Panc1 (cell line): ENCODE results near the gene KCNK10. TPM values are rescaled to one million over a fixed set of nuclear protein-coding genes. Genes with fewer than 3 reads are reported as not detected.

Experiments
- ATAC-seq: fragments of 200-7000 bp; cut with Tn5 transposase; 2 replicates; pipeline ENCODE4 v1.9.1; 2020; ENCODE audit warnings: mild to moderate bottlenecking, moderate library complexity
- BruUV-seq: library from RNA; stranded (reverse); fragments of 400-500 nt; replicated peaks from 2 replicates; lab custom pipeline; 2021; lab: Mats Ljungman, UMichigan
- CTCF ChIA-PET: fragments of 300-600 bp; sonication (Branson Sonifier 250); formaldehyde crosslinking; loops from one replicate; lab custom pipeline; 2022; ENCODE audit warnings: antibody characterized with exemption; lab: Charles Lee
- POLR2A ChIA-PET: fragments of 300-600 bp; sonication (Branson Sonifier 250); formaldehyde crosslinking; loops from one replicate; lab custom pipeline; 2022; ENCODE audit warnings: antibody characterized with exemption; lab: Charles Lee
- DNase-seq: peaks from one replicate; pipeline ENCODE4 v3.0.0-alpha.2; 2010; ENCODE audit warnings: low read depth, low spot score
- H3K27ac ChIP-seq: 2 replicates; pipeline ENCODE4 v1.5.1; 2011; ENCODE audit warnings: mild to moderate bottlenecking, low read length, inconsistent platforms
- H3K27me3 ChIP-seq: fragments of 200-500 bp; sonication (Bioruptor generic); 2 replicates; pipeline ENCODE4 v1.6.0; 2014; ENCODE audit warnings: low read length, inconsistent platforms; ENCODE audit not compliant: control insufficient read depth, insufficient read depth
- H3K36me3 ChIP-seq: fragments of 200-500 bp; sonication (Bioruptor generic); 2 replicates; pipeline ENCODE4 v1.5.1; 2014; ENCODE audit warnings: inconsistent platforms, mild to moderate bottlenecking, low read length, moderate library complexity; ENCODE audit not compliant: control insufficient read depth, insufficient read depth
- H3K4me1 ChIP-seq: 2 replicates; pipeline ENCODE4 v1.5.1; 2011; ENCODE audit warnings: inconsistent platforms, mild to moderate bottlenecking, low read length, moderate library complexity; ENCODE audit not compliant: control insufficient read depth, insufficient read depth
- H3K4me3 ChIP-seq, 2 experiments: 2 replicates each; pipeline ENCODE4 v1.5.1; 2011 to 2012; ENCODE audit warnings: low read depth in 2 of 2, low read length in 2 of 2, mild to moderate bottlenecking in 2 of 2, inconsistent platforms in 1 of 2, moderate library complexity in 1 of 2
- H3K9me3 ChIP-seq: fragments of 200-500 bp; sonication (Bioruptor generic); 2 replicates; pipeline ENCODE4 v1.5.1; 2014; ENCODE audit warnings: low read depth, mild to moderate bottlenecking, inconsistent platforms, low read length, moderate library complexity; ENCODE audit not compliant: control insufficient read depth, insufficient read depth
- POLR2AphosphoS5 ChIP-seq: IDR thresholded peaks from 2 replicates; pipeline ENCODE4 v1.6.1; 2012; ENCODE audit warnings: mild to moderate bottlenecking, low read depth, low read length, moderate library complexity
- SIN3A ChIP-seq: IDR thresholded peaks from 2 replicates; pipeline ENCODE4 v1.6.1; 2012; ENCODE audit warnings: low read depth, mild to moderate bottlenecking, low read length, moderate library complexity, borderline replicate concordance; ENCODE audit not compliant: insufficient read depth
- TCF7L2 ChIP-seq: IDR thresholded peaks from 2 replicates; pipeline ENCODE4 v1.6.1; 2011; ENCODE audit warnings: mild to moderate bottlenecking, low read depth, low read length, inconsistent platforms
- in situ Hi-C: cut with HindIII; loops from 2 replicates; pipeline ENCODE4 v1.10.0; 2016; ENCODE audit warnings: low sequenced_read_pairs, low pct_unique_long_range_greater_than_20kb
- intact Hi-C: fragments of 100-400 bp; cut with micrococcal nuclease; formaldehyde crosslinking; loops from one replicate; pipeline ENCODE4 v1.10.0; 2022; ENCODE audit not compliant: unreplicated experiment
- total RNA-seq: library from RNA; stranded (reverse); gene quantifications from one replicate; pipeline ENCODE4 v1.2.1, GENCODE V29; 2021; ENCODE audit not compliant: unreplicated experiment
- TF ChIP-seq, protein P1 (sequence below), 2 experiments: IDR thresholded peaks; 2 replicates each; pipeline ENCODE4 v1.6.1; 2011 to 2012; ENCODE audit warnings: low read depth in 2 of 2, control low read depth in 1 of 2, low read length in 1 of 2, mild to moderate bottlenecking in 1 of 2, moderate library complexity in 1 of 2; ENCODE audit not compliant: insufficient read depth in 1 of 2
- TF ChIP-seq, protein P2 (sequence below): fragments of 450-650 bp; IDR thresholded peaks from 2 replicates; pipeline ENCODE4 v1.5.1; 2017; ENCODE audit warnings: mild to moderate bottlenecking

KCNK10 gene
- total RNA-seq, 1 experiment from 2014 or later = 0.28 TPM

DNA sequence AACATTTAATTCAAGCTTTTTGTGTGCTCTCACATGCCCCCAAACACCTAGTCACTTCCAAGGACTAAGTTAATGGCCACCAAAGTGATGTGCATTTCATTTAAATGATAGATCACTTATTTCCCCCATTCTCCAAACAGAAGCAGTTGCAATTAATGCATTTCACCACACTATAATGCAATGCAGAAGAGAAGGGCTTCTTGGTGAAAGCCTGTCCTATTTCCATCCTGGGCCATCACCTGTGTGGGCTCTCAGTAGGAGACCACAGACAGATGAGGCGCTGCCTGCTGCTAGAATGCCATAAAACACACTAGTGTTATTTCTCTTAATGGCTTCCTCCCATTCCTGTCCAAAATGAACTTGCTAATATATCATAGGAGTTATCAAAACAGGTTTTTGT, 166.9 kb downstream of the KCNK10 start:
- Histone ChIP-seq H3K27ac (no peak overlapping the region), H3K27me3 (peaks cover 2% of the 10 kb centered on the region; the same call in 1 of the 2 replicates), H3K4me1 (no peaks in the 10 kb centered on the region), H3K36me3 (no peaks in the 10 kb centered on the region), H3K4me3 (no peak overlapping the region), H3K9me3 (no peaks in the 10 kb centered on the region)
- CTCF ChIA-PET = no interaction called here
- TF ChIP-seq TCF7L2 (no peak), POLR2AphosphoS5 (no peak), SIN3A (no peak)
- TF ChIP-seq, protein P1, sequence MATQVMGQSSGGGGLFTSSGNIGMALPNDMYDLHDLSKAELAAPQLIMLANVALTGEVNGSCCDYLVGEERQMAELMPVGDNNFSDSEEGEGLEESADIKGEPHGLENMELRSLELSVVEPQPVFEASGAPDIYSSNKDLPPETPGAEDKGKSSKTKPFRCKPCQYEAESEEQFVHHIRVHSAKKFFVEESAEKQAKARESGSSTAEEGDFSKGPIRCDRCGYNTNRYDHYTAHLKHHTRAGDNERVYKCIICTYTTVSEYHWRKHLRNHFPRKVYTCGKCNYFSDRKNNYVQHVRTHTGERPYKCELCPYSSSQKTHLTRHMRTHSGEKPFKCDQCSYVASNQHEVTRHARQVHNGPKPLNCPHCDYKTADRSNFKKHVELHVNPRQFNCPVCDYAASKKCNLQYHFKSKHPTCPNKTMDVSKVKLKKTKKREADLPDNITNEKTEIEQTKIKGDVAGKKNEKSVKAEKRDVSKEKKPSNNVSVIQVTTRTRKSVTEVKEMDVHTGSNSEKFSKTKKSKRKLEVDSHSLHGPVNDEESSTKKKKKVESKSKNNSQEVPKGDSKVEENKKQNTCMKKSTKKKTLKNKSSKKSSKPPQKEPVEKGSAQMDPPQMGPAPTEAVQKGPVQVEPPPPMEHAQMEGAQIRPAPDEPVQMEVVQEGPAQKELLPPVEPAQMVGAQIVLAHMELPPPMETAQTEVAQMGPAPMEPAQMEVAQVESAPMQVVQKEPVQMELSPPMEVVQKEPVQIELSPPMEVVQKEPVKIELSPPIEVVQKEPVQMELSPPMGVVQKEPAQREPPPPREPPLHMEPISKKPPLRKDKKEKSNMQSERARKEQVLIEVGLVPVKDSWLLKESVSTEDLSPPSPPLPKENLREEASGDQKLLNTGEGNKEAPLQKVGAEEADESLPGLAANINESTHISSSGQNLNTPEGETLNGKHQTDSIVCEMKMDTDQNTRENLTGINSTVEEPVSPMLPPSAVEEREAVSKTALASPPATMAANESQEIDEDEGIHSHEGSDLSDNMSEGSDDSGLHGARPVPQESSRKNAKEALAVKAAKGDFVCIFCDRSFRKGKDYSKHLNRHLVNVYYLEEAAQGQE (IDR thresholded peaks at IDR 0.05; ENCODE audit: insufficient read depth in 1 of 2, low read depth in 2 of 2, low read length in 1 of 2) = no peak
- TF ChIP-seq, protein P2, sequence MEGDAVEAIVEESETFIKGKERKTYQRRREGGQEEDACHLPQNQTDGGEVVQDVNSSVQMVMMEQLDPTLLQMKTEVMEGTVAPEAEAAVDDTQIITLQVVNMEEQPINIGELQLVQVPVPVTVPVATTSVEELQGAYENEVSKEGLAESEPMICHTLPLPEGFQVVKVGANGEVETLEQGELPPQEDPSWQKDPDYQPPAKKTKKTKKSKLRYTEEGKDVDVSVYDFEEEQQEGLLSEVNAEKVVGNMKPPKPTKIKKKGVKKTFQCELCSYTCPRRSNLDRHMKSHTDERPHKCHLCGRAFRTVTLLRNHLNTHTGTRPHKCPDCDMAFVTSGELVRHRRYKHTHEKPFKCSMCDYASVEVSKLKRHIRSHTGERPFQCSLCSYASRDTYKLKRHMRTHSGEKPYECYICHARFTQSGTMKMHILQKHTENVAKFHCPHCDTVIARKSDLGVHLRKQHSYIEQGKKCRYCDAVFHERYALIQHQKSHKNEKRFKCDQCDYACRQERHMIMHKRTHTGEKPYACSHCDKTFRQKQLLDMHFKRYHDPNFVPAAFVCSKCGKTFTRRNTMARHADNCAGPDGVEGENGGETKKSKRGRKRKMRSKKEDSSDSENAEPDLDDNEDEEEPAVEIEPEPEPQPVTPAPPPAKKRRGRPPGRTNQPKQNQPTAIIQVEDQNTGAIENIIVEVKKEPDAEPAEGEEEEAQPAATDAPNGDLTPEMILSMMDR = no peak
- BruUV-seq = no TSS peak
- in situ Hi-C loops (no loop called here), intact Hi-C loops (no loop called here)
- POLR2A ChIA-PET = no interaction called here
- ATAC-seq = no peak
- DNase-seq = no peak

DNA sequence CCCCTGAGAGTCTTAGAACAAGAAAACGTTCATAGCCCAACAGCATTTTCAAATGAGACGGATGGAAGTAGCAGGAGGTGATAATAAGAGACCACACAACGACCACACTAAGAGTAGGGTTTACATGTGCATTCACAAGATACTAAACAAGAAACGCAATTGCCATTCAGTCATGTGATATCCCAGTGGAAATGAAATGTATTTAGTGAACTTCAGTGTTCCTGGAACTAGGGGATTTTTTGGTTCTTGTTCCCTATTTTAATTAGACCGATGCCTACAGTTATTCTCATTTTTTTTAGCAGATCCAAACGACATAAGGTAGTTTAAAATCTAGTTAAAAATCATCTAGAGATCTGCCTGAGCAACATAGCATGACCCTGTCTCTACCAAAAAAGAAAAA, 168.1 kb downstream of the KCNK10 start:
- ATAC-seq = no peak
- CTCF ChIA-PET = no interaction called here
- Histone ChIP-seq H3K27ac (no peak overlapping the region), H3K27me3 (no peaks in the 10 kb centered on the region; the same call in 1 of the 2 replicates), H3K4me1 (no peaks in the 10 kb centered on the region), H3K36me3 (no peaks in the 10 kb centered on the region), H3K4me3 (no peak overlapping the region), H3K9me3 (no peaks in the 10 kb centered on the region)
- in situ Hi-C loops = no loop called here
- intact Hi-C loops = no loop called here
- POLR2A ChIA-PET = no interaction called here
- BruUV-seq = no TSS peak
- TF ChIP-seq, protein P2 = no peak
- TF ChIP-seq, protein P1 (IDR thresholded peaks at IDR 0.05; ENCODE audit: insufficient read depth in 1 of 2, low read depth in 2 of 2, low read length in 1 of 2) = no peak
- TF ChIP-seq TCF7L2 (no peak), SIN3A (no peak), POLR2AphosphoS5 (no peak)
- DNase-seq = no peak
